Retinal pigment epithelial cell (primary cell): ENCODE measurements around the gene GNAO1.
A peak's percentile ranks its signal among the peaks of the same experiment; 100 is the strongest.

Experiments
- DNase-seq: peaks from one replicate; pipeline ENCODE4 v3.0.0-alpha.2; 2010; ENCODE audit warnings: low read depth
- H3K4me3 ChIP-seq: 2 replicates; pipeline ENCODE4 v1.5.1; 2011; ENCODE audit warnings: mild to moderate bottlenecking, low read length, control low read depth, moderate library complexity
- TF ChIP-seq, protein P1 (sequence below): conservative IDR thresholded peaks from 2 replicates; pipeline ENCODE4 v1.5.1; 2011; ENCODE audit warnings: low read depth, low read length, control low read depth, inconsistent platforms

Gene GNAO1

DNA sequence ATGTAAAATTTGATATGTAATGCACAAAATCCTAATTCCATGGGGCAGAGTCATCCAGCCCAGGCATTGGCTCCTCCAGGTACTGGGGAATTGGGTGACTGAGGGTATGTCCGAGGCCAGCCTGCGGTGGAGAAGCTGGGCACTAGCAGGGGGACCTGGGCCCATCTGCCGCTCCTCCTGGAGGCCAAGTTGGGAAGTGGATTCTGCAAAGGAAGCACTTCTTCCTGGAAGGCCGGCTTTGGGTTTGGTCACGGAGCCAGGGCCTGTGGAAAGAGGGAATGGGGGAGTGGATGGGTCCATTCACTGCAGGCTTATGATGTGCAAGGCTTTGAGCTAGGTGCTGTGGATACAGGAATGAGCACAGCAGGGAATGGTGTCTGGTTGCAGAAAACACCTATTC lies 85.8 kb downstream of the GNAO1 start:
- no peak for DNase-seq
- TF ChIP-seq, protein P1, sequence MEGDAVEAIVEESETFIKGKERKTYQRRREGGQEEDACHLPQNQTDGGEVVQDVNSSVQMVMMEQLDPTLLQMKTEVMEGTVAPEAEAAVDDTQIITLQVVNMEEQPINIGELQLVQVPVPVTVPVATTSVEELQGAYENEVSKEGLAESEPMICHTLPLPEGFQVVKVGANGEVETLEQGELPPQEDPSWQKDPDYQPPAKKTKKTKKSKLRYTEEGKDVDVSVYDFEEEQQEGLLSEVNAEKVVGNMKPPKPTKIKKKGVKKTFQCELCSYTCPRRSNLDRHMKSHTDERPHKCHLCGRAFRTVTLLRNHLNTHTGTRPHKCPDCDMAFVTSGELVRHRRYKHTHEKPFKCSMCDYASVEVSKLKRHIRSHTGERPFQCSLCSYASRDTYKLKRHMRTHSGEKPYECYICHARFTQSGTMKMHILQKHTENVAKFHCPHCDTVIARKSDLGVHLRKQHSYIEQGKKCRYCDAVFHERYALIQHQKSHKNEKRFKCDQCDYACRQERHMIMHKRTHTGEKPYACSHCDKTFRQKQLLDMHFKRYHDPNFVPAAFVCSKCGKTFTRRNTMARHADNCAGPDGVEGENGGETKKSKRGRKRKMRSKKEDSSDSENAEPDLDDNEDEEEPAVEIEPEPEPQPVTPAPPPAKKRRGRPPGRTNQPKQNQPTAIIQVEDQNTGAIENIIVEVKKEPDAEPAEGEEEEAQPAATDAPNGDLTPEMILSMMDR = peak; percentile 25

DNA sequence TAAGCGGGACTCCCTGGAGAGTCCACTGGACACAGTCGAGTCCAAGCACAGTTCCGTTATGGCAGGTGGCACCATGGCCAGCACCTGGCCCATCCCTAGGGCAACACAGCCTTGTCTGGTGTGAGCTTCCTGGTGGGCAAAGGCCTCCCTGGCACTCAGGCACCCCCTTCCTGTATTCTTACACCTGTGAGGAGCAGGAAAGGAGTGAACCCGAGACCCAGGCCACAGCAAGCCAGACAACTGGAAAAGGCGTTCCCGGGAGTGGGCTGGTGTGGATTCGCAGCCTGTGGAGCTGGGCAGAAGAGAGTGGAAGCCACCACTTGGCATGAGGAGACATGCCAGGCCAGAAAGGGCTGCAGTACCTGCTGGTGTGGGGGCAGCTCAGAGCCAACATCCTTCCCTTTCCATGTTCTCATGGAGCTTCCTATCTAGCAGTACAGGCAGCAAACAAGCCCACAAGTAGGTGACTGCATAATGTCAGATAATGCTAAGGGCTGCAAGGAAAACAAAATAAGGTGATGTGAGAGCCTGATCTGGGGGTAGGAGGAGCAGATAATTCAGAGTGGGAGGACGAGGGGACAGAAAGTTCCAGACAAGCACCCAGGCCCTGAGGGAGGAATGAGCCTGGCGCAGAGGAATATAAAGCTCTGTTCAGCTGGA lies 87.0 kb downstream of the GNAO1 start:
- TF ChIP-seq, protein P1 = no peak
- no peak overlapping the region for H3K4me3 ChIP-seq
- DNase-seq = no peak

More for the DNA sequence above, 85.8 kb downstream of the GNAO1 start:
- H3K4me3 ChIP-seq = no peak overlapping the region

DNA sequence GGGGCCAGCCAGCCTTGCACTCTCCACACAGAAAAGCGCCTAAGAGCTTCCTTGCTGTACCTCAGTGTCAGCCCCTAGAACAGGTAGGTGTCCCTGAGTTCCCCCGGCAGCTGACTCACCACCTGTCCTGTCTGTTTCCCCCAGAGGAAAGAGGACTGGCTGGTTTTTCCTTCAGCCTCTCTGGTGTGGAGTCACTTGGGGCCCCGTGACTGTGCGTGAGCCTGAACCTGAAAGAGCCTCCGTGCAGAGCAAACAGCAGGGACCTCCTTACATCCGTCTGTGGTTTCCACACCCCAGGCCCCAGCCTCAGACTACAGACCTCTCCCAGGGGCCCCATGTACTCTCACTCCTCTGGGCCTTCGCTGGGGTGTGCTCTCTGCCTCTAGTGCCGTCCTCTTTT lies 87.8 kb downstream of the GNAO1 start:
- TF ChIP-seq, protein P1 = no peak
- H3K4me3 ChIP-seq = no peak overlapping the region
- no peak for DNase-seq

DNA sequence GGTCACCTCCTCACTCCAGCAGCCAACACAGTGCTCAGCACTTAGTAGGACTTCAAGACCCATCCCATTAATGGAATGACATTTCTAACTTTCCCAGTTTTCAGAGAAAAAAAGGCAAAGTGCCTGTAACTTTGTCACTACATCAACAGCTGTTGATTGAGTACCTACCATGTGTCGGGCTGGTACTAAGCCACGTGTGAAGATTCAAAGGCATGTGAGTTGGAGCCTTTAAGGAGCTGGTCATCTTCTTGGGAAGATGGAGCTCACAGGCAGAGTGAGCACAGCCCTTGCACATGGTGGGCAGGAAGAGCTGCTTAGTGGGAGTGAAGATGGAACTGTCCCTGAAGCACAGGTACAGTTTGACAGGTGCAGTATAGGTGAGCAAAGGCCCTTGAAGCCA lies 88.6 kb downstream of the GNAO1 start:
- no peak for DNase-seq
- TF ChIP-seq, protein P1 = no peak
- no peak overlapping the region for H3K4me3 ChIP-seq

DNA sequence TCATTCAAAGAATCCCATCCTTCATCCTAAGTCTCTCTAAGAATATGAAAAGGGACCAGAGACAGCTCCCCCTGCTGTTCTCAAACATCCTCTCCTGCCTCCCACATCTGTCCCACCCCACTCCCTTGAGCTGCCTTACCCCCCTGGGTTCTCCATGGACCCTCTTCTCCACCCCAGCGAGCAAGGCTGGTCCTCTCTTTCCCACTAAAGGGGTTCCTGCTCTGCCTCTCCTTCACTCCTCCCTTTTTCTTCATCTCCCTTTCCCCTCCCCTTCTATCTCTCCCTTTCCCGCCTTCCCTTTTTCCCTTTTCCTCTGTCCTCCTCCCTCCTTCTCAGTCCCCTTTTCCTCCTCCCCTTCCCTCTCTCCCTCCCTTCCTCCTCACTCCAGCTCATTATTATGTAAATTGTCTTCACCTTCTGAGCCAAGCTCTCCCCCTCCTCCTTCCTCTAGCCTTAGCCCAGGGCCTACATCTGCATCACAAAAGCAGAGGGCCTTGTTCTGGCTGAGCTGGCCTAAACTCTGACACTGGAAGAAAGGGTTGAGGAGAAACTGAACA lies 90.0 kb downstream of the GNAO1 start:
- TF ChIP-seq, protein P1 = peak; percentile 57
- H3K4me3 ChIP-seq = no peak overlapping the region
- no peak for DNase-seq

DNA sequence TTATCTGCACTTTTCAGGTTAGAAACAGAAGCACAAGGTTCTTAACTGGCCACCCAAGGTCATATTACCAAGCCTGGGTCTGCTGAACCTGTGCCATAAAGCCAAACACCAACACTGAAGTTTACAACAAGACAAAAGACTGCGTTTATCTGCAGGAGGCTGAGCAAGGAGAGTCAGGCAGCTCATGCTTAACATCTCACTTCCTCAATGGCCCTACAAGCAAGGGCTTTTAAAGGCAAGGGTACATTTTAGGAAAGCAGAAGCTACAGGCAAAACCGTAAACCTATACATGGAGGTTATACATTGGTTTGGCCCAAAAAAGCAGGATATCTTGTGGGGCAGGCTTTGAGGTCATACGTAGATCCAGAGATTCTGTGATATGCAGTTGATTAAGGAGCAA lies 91.2 kb downstream of the GNAO1 start:
- no peak overlapping the region for H3K4me3 ChIP-seq
- TF ChIP-seq, protein P1 = no peak
- no peak for DNase-seq

DNA sequence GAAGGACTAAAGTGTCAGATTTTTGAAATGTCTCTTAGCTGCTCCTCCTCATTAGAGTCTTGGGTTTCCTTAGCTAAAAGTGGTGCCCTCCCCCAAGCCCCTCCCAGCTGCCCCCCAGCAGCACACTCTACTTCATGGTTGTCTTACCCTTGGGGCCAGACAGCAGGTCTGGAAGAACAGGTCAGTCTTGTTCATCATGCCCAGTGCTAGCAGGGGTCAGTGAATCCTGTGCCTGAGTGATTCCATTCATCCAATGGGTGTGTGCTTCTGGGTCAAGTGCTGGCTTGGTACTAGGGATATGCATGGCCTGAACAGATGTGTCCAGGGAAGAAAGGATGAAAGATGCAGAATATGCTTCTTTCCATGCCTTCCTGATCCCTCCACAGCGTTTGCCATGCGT lies 93.2 kb downstream of the GNAO1 start:
- TF ChIP-seq, protein P1 = no peak
- no peak overlapping the region for H3K4me3 ChIP-seq
- DNase-seq = no peak
